GM19351 (cell line): ENCODE measurements around the gene CDH13.

Experiments
- ATAC-seq: cut with Tn5 transposase; IDR thresholded peaks from one replicate; pipeline ENCODE4 v1.9.1; 2021; ENCODE audit warnings: mild to moderate bottlenecking, moderate library complexity; ENCODE audit not compliant: unreplicated experiment

The CDH13 gene

DNA sequence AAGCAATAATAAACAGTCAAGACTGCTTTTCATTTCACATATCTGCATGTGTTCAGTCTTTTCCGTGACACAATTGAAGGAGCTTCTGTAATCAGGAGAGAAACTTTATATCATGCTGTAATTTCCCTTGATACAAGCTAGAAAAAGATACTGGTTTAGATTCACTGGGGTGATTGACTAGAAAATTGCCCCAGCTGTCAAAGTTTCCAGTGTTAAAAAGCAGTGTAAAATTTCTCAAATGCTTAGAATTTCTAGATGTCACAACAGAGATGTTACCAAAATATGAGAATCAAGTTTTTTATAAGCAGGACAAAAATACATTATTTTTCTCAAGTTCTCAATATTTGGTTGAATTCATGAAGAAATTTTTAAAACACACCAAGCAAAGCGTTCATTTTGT, 888.6 kb downstream of the CDH13 start:
- ATAC-seq: no peak

DNA sequence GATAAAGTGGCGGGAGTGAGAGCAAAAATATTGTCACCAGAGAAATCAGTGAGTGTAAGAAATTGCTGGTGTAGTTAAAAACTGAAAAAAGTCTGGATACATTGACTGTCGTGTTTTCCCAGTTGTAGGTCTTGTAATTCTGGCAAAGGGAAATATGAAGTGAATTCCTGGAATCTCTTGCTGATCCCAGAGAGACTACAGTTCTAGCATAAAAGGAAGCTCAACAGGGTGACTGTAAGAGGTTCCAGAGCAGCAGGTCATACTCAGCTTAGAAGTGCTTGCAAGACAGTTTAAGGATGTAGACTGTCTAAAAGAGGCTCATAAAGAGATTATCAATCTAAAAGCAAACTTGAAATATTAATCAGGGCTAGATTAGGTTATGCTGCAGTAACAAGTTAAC, 890.2 kb downstream of the CDH13 start:
- no peak for ATAC-seq

DNA sequence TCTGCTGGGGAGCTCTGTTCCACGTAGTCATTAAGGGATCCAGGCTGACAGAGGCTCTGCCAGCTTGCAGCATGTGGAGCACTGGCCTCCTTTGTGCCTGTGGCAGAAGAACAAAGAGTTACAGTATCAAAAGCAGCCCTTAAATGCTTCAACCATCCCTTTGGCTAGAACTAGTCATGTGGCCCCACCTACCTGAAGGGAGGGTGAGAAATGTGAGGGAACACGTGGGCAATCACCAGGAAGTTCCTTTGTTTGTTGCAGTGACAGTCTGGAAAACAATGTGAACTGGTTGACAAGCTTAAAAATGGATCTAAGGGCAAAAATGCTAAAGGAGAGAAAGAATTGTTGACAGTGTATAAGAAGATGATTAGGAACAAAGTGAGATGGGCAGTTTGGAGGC, 890.6 kb downstream of the CDH13 start:
- ATAC-seq: no peak

- no peak for ATAC-seq
Observed at GRCh38 chr16:83520596-83520995, 893.8 kb downstream of the CDH13 start.

- no peak for ATAC-seq
Observed at GRCh38 chr16:83530293-83530692, 903.5 kb downstream of the CDH13 start.

GRCh38 chr16:83532634-83533033, 905.9 kb downstream of the CDH13 start:
- ATAC-seq: no peak

DNA sequence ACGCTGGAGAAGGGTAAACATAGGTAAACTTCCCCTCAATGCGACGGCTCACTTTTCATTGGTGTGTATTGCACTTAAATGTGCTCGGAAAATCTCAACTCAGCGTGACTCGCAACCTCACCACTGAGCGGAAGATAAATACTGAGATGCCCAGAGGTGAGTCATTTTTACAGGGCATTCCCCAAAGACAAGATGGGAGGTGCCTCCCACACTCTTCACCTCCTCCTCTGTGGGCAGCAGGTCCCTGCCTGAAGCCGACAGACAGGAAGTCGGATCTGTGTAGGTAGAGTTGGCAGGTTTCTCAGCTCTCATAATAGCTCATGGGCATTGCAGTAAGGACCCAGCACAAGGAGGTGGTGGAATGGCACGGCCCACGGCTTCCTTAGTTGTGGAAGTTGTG, 906.4 kb downstream of the CDH13 start:
- no peak for ATAC-seq

DNA sequence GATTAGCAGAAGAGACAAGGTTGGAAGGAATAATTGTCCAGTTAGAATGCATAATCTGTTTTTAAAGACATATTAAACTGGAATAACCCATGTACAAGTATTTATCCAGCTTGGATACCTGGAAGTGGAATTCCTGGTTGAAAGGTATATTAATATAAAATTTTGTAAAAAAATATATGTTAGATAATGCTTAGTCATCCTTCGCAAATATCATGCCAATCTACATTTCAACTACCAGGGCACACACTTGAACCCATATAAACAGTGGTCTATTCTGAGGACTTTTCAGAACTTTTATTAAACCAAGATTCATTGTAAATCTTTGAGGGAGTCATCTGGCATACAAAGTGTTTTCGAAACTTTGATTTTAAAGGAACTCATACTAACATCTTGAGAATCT, 911.9 kb downstream of the CDH13 start:
- ATAC-seq: no peak

GRCh38 chr16:83539736-83540490, 913.1 kb downstream of the CDH13 start:
- no peak for ATAC-seq

DNA sequence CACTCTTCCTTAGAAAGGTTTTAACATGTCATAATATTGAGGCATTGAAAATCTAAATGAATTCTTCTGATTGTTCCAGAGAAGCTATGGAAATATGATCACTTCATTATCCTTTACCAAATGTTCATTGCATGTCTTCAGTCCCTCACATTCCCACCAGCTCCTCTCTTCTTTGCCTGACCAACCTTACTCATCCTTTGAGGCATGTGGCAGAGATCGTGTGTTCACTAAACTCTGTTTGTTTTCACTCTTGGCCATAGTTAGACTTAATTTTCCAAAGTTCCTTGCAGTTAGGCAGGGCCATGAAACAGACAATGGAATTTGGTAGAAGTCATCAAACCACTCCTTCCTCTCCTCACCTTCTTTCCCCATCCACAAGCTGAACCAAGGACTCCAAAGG, 914.5 kb downstream of the CDH13 start:
- ATAC-seq: no peak

GRCh38 chr16:83542491-83542890, 915.7 kb downstream of the CDH13 start:
- ATAC-seq: no peak

DNA sequence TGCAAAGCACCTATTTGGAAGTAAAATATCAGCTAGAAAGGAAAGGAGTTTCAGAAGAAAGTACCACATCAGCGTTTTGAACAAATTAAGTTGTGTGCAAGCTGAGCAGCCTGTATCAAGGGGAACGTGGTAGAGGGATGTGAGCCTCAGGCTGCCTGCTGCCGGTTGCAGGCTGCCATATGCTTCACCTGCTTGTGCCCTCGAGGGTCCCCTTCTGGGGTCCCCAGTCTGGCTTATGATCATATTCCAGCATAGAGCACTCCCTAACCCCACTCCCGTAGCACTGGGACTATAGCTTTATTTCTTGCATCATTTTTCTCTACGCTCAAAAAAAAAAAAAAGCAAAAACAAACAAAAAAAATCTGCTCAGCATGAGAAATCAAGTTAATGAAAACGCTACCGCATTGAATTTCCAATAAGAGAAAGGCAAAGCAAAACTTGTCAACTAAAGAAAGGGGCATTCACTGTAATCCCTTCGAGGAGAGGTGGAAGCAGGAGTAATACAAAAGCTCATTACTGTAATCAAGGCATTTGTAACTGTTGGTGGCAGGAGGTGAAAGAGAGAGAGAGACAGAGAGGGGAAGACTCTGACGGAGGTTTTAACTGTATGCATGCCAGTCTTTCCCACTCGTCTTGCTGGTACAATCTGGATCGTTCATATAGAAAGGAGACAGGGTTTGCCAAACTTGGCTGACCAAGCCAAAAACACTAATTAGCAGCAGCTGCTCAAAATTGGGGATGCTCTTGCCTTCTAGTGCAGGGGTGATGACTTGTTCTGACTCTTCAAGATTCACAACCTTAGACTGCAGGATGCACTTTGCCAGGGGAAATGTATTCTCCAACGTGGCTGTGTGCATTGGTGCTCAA, 922.8 kb downstream of the CDH13 start:
- no peak for ATAC-seq

DNA sequence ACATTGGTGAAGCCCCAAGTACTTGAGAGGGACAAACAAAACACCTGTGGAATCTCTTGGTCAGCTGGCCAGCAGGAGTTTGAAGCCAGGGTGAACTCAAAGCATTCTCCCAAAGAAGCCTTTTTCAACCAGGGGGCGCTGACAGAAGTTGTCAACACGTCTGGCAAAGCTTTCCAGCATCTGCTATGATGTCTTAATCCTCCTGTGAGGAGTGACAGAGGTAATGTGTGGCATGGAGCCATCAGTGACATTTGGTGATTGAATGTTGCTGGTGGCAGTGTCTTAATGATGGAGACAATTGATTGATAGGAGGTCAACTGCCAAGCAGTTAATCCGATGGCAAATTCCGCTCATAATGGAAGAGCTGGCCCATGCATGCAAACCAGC, 923.4 kb downstream of the CDH13 start:
- no peak for ATAC-seq

GRCh38 chr16:83552228-83552627, 925.5 kb downstream of the CDH13 start:
- no peak for ATAC-seq

DNA sequence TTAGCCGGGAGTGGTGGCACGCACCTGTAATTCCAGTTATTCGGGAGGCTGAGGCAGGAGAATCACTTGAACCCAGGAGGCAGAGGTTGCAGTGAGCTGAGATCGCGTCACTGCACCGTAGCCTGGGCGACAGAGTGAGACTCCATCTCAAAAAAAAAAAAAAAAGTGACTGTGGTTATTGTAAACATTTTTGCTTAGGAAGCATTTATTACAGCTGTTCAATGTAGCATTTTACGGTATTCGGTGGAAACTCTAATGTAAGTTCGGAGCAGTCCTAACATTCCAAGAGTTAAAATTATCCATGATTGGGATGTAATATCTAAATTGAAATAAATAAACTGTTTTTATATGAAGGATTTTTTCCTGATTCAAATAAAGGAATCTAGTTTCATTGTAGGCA, 926.2 kb downstream of the CDH13 start:
- no peak for ATAC-seq

GRCh38 chr16:83554096-83554495, 927.3 kb downstream of the CDH13 start:
- ATAC-seq: no peak

DNA sequence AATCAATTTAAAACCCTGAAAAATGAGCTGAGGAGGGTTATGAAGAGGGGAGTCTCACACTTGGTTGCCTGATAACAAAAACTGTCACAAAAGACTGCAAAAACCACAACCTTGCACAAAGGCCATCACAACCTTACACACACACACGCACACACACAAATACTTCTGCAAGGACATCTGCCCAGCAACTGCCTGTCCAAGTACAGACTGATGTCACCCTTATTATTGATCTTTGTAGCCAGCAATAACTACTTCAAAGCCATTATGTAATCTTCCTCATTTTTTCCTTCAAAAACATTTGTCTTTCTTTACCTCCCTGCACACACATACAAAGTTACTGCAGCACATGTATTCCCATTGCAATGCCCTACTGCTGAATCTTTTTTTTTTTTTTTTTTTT, 927.8 kb downstream of the CDH13 start:
- no peak for ATAC-seq

GRCh38 chr16:83561876-83562275, 935.1 kb downstream of the CDH13 start:
- no peak for ATAC-seq

DNA sequence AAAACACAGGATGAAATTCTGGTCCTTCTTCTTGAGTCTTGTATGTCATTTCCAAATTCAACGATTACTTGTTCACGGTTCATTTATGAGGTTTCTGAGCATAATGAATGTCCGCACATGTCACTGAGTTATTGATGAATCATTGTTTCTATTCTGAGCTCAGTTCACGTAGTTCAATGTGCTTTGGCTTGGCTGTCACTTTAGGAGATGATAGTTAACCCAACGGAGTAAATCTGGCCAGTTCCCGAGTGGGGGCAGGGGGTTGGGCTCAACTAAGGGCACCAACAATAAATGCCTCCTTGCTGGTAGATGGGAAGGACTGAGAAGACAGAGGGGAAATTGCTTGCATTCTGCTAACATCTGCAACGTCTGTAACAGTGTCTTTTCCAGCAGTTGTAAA, 941.6 kb downstream of the CDH13 start:
- ATAC-seq: no peak

DNA sequence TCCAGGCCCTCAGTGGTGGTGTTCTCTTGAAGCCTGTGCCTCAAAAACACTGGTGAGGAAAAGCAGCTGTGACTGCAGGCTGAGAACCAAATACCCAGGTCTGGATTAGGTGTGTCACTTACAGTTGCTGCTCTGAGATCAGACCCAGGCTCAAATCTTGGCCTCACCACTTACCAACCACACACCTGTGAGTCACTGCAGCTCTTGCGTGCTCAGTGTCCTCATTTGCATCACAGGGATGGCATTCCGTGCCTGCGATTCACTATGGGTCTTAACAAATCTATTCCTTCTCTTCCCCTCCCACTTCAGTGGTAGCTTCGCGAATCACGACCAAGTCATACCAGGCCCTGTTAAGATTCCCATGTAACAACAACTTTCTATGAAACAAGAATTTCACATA, 947.6 kb downstream of the CDH13 start:
- no peak for ATAC-seq

DNA sequence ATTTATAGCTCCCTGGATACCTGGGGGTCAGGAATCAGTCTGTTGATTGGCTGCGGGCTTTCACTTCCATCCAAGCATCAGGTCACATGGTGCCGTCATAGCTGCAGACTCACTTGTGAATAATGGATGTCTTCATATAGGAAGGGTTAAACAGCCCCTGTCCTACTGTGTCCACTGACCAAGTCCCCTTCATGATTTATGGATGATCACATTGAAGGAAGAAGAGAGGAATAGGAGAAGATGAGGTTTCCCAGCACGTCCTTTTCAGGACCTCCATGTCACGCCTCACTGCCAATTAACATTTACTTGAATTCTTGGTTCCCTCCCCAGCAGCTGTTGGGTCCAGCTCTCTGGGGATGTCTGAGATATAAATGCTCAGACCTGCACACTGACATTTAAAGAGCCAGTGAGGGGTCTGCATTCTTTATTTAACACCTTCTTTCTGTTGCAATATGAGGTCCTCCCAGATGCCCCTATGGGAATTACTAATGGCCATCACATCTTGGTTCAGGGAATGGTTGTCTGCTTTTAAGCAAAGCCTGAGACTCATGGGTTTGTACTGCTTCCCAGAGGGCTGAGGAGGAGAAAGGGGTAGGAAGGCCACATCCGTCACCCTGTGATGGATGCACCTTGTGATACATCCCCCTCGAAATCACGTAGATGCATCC, 950.4 kb downstream of the CDH13 start:
- ATAC-seq: no peak

DNA sequence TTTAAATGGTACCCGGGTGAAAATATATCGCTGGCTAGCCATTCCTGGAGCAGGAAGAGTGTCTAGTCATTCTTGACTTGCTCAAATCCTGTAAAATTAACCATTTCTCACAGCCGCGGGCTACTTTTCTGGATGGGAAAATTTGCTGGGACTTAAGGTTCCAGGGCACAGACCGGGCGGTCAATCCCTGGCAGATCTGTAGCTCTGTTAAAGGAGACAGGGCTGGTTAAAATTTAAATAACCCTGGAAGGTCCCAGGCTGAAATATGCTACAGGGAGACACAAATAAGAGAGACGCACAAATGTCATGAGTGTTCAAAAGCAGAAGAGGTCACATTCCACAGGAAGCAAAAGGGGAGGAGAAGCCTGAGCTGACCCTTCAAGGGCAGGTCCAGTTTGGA, 951.4 kb downstream of the CDH13 start:
- no peak for ATAC-seq
